Measurements from ENCODE around the gene RAB5IF. TPM values are rescaled to one million over a fixed set of nuclear protein-coding genes. Genes with fewer than 3 reads are reported as not detected.
A peak's percentile ranks its signal among the peaks of the same experiment; 100 is the strongest.

The RAB5IF gene
- total and polyA plus RNA-seq, 9 of the 15 experiments (the other 6 are each of a cell fraction or from before 2014, with no cell fraction given), result 26.5 to 198 (median 134) TPM

DNA sequence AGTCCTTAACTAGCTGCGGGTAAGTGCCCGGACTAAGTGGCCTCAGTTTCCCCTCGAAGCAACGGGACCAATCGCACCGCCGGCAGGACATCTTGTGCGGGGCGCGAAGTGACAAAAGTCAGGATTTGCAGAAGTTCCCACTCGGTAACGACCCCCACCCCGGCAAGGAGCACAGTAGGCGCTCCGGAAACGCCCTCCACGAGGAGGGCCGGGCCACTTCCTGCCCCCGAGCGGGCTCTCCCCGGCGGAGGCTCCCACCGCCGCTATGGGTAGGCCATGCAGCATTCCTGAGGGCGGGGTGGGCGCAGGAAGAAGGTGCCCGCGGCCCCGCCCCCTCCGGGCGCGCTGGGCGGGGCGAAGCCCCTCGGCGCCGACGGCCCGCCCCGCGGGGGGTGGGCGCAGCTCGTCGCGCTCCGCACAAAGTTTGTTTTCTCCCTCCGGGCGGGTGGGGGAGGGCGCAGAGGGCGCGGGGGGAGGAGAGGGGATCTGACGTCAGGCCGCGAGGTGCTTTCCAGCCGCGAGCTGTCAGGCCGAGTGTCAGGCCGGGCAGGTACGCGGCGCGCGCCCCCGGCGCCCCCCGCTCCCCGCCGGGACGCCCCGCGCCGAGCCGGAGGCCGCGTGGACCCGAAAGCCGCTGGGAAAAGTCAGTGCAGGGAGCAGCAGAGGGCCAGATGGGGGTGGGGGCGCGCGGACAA, 32.3 kb upstream of the RAB5IF start, which contains the start of gene TGIF2:
TGIF2 (plus strand) TSS at position 495 of the 695 bp plus-strand sequence. CDS start 5,178 bp downstream, outside the sequence.
- H3K79me2 ChIP-seq (ENCODE audit: control insufficient read depth, insufficient read depth, low read length), result peaks cover 37% of the 10 kb centered on the region
- H3K4me2 ChIP-seq (ENCODE audit: insufficient read depth, low read length), result peak within 1 kb of the TSS; percentile 89
- ChIA-PET POLR2A (interaction anchor here (0.5 to 1.0 kb wide), 2 partner anchors 32 to 102 kb away, joined by 3 read pairs; no protein-coding TSS in a partner anchor), CTCF (ENCODE audit: low intra/inter-chr PET ratio) (interaction anchor here (0.8 kb wide), 2 partner anchors 17 to 172 kb away, joined by 3 read pairs; no protein-coding TSS in a partner anchor)
- H3K9me3 ChIP-seq (replicated peaks; ENCODE audit: control insufficient read depth, insufficient read depth, low read depth, low read length), result no peaks in the 10 kb centered on the region
- ATAC-seq (peak; percentile 76), FAIRE-seq (peak; percentile 75), DNase-seq (ENCODE audit: extremely low read depth in 1 of 4, low spot score in 3 of 4) (peak; percentile 91 to 97 (median 97))
- intact Hi-C loops (cut with micrococcal nuclease), result loop anchor here (5.0 kb wide), 1 partner anchor 379 kb away; the partner anchor contains the start of gene SAMHD1
- 6% methylated on average over 20 of the region's 80 CpGs for WGBS (ENCODE audit: insufficient coverage, low coverage, missing lambda C conversion rate)
- H4K20me1 ChIP-seq (replicated peaks; ENCODE audit: control insufficient read depth, insufficient read depth, low read length), result peaks cover 9% of the 10 kb centered on the region
- H3K4me3 ChIP-seq, result peak within 1 kb of the TSS; percentile 80
- peaks cover 15% of the 10 kb centered on the region; the same call in 2 of the 3 replicates for H3K36me3 ChIP-seq (ENCODE audit: control insufficient read depth, insufficient read depth, low read length)
- peak within 1 kb of the TSS; percentile 94 for H2AFZ ChIP-seq (ENCODE audit: low read depth, low read length)
- no peaks in the 10 kb centered on the region for H3K27me3 ChIP-seq (ENCODE audit: control insufficient read depth in 2 of 2, insufficient read depth in 2 of 2, low read length in 2 of 2)
- H3K9ac ChIP-seq (ENCODE audit: insufficient read depth in 1 of 2, low read depth in 2 of 2, low read length in 2 of 2), result peak within 1 kb of the TSS; percentile 81 to 95
- H3K4me1 ChIP-seq (replicated peaks in 1 of 2; ENCODE audit: control insufficient read depth in 2 of 2, insufficient read depth in 2 of 2, low read length in 2 of 2), result peaks cover 42 to 50% of the 10 kb centered on the region in 2 experiments
- in situ Hi-C loops (cut with MboI), result no loop called here
- H3K9me1 ChIP-seq (ENCODE audit: control insufficient read depth, insufficient read depth, low read length), result peaks cover 3% of the 10 kb centered on the region
- peak within 1 kb of the TSS; percentile 92 for H3K27ac ChIP-seq (ENCODE audit: extremely low read depth, low read depth, low read length)
- no TSS peak for BruUV-seq (replicated peaks)
- TF ChIP-seq, protein P1, sequence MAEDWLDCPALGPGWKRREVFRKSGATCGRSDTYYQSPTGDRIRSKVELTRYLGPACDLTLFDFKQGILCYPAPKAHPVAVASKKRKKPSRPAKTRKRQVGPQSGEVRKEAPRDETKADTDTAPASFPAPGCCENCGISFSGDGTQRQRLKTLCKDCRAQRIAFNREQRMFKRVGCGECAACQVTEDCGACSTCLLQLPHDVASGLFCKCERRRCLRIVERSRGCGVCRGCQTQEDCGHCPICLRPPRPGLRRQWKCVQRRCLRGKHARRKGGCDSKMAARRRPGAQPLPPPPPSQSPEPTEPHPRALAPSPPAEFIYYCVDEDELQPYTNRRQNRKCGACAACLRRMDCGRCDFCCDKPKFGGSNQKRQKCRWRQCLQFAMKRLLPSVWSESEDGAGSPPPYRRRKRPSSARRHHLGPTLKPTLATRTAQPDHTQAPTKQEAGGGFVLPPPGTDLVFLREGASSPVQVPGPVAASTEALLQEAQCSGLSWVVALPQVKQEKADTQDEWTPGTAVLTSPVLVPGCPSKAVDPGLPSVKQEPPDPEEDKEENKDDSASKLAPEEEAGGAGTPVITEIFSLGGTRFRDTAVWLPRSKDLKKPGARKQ (CRISPR knock-in tag; IDR thresholded peaks at IDR 0.05), result 0 out of 2 replicates have a peak, but pooled peaks have one; percentile 20
- 0 out of 2 replicates have a peak, but pooled peaks have one; percentile 7 for TF ChIP-seq ATF7 (IDR thresholded peaks at IDR 0.05)
- TF ChIP-seq, protein P2, sequence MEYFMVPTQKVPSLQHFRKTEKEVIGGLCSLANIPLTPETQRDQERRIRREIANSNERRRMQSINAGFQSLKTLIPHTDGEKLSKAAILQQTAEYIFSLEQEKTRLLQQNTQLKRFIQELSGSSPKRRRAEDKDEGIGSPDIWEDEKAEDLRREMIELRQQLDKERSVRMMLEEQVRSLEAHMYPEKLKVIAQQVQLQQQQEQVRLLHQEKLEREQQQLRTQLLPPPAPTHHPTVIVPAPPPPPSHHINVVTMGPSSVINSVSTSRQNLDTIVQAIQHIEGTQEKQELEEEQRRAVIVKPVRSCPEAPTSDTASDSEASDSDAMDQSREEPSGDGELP (CRISPR knock-in tag; IDR thresholded peaks at IDR 0.05; ENCODE audit: borderline replicate concordance), result peak; percentile 42; the same call in 1 of the 2 replicates
- TF ChIP-seq TBP (optimal IDR thresholded peaks at IDR 0.05; ENCODE audit: low read depth, low read length), result peak; percentile 57
- TF ChIP-seq DACH1 (IDR thresholded peaks at IDR 0.05; ENCODE audit: partially characterized antibody), result no peak
- no peak for TF ChIP-seq ASH1L (IDR thresholded peaks at IDR 0.05; ENCODE audit: borderline replicate concordance, low read depth, partially characterized antibody)
- TF ChIP-seq, protein P3, sequence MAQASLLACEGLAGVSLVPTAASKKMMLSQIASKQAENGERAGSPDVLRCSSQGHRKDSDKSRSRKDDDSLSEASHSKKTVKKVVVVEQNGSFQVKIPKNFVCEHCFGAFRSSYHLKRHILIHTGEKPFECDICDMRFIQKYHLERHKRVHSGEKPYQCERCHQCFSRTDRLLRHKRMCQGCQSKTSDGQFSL (CRISPR knock-in tag; IDR thresholded peaks at IDR 0.05), result 0 out of 2 replicates have a peak, but pooled peaks have one; percentile 29
- TF ChIP-seq, protein P3 (tag; IDR thresholded peaks at IDR 0.05), result no peak; a peak in 1 of 4 replicates
- no peak for TF ChIP-seq ZNF324 (CRISPR knock-in tag; IDR thresholded peaks at IDR 0.05)
- TF ChIP-seq TEAD2 (tag; IDR thresholded peaks at IDR 0.05), result peak; percentile 89
- TF ChIP-seq GATA2 (CRISPR knock-in tag; IDR thresholded peaks at IDR 0.05), result no peak
- no peak for TF ChIP-seq ZNF699 (CRISPR knock-in tag; IDR thresholded peaks at IDR 0.05; ENCODE audit: insufficient replicate concordance)
- no peak for TF ChIP-seq SMAD2 (IDR thresholded peaks at IDR 0.05; ENCODE audit: low read depth, low read length)
- no peak for TF ChIP-seq SRSF9 (IDR thresholded peaks at IDR 0.05; ENCODE audit: borderline replicate concordance, low read depth, low read length)
- TF ChIP-seq, protein P4, sequence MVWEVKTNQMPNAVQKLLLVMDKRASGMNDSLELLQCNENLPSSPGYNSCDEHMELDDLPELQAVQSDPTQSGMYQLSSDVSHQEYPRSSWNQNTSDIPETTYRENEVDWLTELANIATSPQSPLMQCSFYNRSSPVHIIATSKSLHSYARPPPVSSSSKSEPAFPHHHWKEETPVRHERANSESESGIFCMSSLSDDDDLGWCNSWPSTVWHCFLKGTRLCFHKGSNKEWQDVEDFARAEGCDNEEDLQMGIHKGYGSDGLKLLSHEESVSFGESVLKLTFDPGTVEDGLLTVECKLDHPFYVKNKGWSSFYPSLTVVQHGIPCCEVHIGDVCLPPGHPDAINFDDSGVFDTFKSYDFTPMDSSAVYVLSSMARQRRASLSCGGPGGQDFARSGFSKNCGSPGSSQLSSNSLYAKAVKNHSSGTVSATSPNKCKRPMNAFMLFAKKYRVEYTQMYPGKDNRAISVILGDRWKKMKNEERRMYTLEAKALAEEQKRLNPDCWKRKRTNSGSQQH (CRISPR knock-in tag; IDR thresholded peaks at IDR 0.05), result no peak
- peak in 1 of 2 experiments; percentile 22; a peak in 1 of 4 replicates for TF ChIP-seq NRF1 (conservative IDR thresholded peaks at IDR 0.05 in 1 of 2, IDR thresholded peaks at IDR 0.05 in 1 of 2)

Data from K562 (cell line).